OCI-LY1 (cell line): ENCODE results near the gene SFT2D3.

Source experiments
- H2AFZ ChIP-seq: fragments of 200-600 bp; sonication (generic), shearing (Covaris generic); 2 replicates; pipeline ENCODE4 v1.6.0; 2014; ENCODE audit warnings: antibody characterized with exemption, mild to moderate bottlenecking, low read length
- H3F3A ChIP-seq: fragments of 200-600 bp; sonication (generic), shearing (Covaris generic); 2 replicates; pipeline ENCODE4 v1.6.0; 2014; ENCODE audit warnings: mild to moderate bottlenecking, antibody characterized with exemption, low read length, moderate library complexity; ENCODE audit not compliant: insufficient read depth
- H3K27ac ChIP-seq: fragments of 200-600 bp; sonication (generic); 2 replicates; pipeline ENCODE4 v1.5.1; 2014; ENCODE audit warnings: low read length, mixed run types, mild to moderate bottlenecking, low read depth; ENCODE audit not compliant: poor library complexity, severe bottlenecking
- H3K27me3 ChIP-seq: fragments of 200-600 bp; sonication (generic); 2 replicates; pipeline ENCODE4 v1.6.0; 2014; ENCODE audit warnings: antibody characterized with exemption, mild to moderate bottlenecking, low read length, moderate library complexity; ENCODE audit not compliant: insufficient read depth
- H3K36me3 ChIP-seq: fragments of 200-600 bp; sonication (generic); 2 replicates; pipeline ENCODE4 v1.6.1; 2014; ENCODE audit warnings: mild to moderate bottlenecking, antibody characterized with exemption, low read length, moderate library complexity, mixed read lengths; ENCODE audit not compliant: insufficient read depth
- H3K4me1 ChIP-seq: fragments of 200-600 bp; sonication (generic); 2 replicates; pipeline ENCODE4 v1.5.1; 2014; ENCODE audit warnings: mild to moderate bottlenecking, low read length, moderate library complexity; ENCODE audit not compliant: insufficient read depth, severe bottlenecking
- H3K4me2 ChIP-seq: fragments of 200-600 bp; sonication (generic), shearing (Covaris generic); 2 replicates; pipeline ENCODE4 v1.6.1; 2014; ENCODE audit warnings: low read length
- H3K4me3 ChIP-seq: fragments of 200-600 bp; sonication (generic); 2 replicates; pipeline ENCODE4 v1.5.1; 2014; ENCODE audit warnings: low read length, low read depth, mild to moderate bottlenecking, mixed read lengths; ENCODE audit not compliant: poor library complexity, severe bottlenecking
- H3K79me2 ChIP-seq: fragments of 200-600 bp; shearing (Covaris generic); 2 replicates; pipeline ENCODE4 v1.6.1; 2016; ENCODE audit warnings: mixed run types, low read length, mixed read lengths; ENCODE audit not compliant: insufficient read depth
- H3K9ac ChIP-seq: fragments of 200-600 bp; sonication (generic), shearing (Covaris generic); 2 replicates; pipeline ENCODE4 v1.6.1; 2014; ENCODE audit warnings: mild to moderate bottlenecking, low read length, mixed read lengths
- H3K9me2 ChIP-seq: fragments of 200-600 bp; sonication (generic), shearing (Covaris generic); 2 replicates; pipeline ENCODE4 v1.6.1; 2014; ENCODE audit warnings: low read depth, mild to moderate bottlenecking, low read length, mixed read lengths
- H3K9me3 ChIP-seq: fragments of 200-600 bp; shearing (Covaris generic); 2 replicates; pipeline ENCODE4 v1.6.1; 2014; ENCODE audit warnings: low read length, mixed read lengths
- H4K20me1 ChIP-seq: fragments of 200-600 bp; sonication (generic), shearing (Covaris generic); 2 replicates; pipeline ENCODE4 v1.6.0; 2016; ENCODE audit warnings: mild to moderate bottlenecking, low read length; ENCODE audit not compliant: insufficient read depth
- EZH2 ChIP-seq: fragments of 200-600 bp; sonication (generic), shearing (Covaris generic); IDR thresholded peaks from 2 replicates; pipeline ENCODE4 v1.8.0; 2017; ENCODE audit warnings: borderline replicate concordance, mixed run types, mild to moderate bottlenecking, antibody characterized with exemption, low read length, moderate library complexity, mixed read lengths
- TF ChIP-seq, protein P1 (sequence below): fragments of 200-600 bp; sonication (generic), shearing (Covaris generic); IDR thresholded peaks from 2 replicates; pipeline ENCODE4 v1.5.1; 2017; ENCODE audit warnings: mild to moderate bottlenecking, antibody characterized with exemption, low read length, moderate library complexity, mixed read lengths

The SFT2D3 gene

DNA sequence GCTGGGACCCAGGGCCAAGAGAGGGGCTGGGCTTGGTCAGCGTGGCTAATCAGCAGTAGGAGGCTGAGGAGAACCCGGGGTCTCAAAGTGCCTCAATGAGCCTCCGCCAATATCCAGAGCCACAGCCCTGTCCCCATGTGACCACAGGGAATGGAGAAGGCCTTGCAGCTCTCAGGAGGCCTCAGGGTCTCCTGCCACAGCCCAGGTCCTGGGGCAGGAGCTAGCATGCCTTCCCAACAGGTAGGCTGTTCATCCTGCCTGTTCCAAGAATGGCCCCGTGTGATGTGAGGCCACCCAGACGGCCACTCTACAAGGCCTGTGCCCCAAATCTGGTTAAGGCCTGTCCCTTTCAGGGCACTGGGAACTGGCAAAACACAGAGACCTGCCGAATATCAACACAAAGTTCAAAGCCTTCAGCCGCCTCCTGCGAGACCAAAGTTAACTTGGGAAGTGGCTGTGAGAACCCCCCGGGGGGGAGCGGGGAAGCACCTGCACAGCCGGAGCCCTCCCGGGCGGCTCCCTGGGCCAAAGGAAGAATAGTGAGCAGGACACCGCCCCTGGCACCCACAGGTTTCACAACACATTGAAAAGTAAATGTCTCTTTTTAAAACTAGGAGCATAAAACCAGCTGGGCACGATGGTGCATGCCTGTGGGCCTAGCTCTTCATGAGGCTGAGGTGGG lies 21.5 kb upstream of the SFT2D3 start:
- no peak overlapping the region for H3K4me3 ChIP-seq
- no peaks in the 10 kb centered on the region for H3F3A ChIP-seq
- H3K4me1 ChIP-seq, result no peaks in the 10 kb centered on the region
- no peaks in the 10 kb centered on the region for H3K79me2 ChIP-seq
- H3K9me3 ChIP-seq, result no peaks in the 10 kb centered on the region
- H3K27ac ChIP-seq, result no peak overlapping the region
- H3K27me3 ChIP-seq, result peaks cover 15% of the 10 kb centered on the region; the same call in 1 of the 2 replicates
- H2AFZ ChIP-seq, result no peak overlapping the region
- H3K4me2 ChIP-seq, result no peak overlapping the region
- TF ChIP-seq EZH2, result no peak
- TF ChIP-seq, protein P1, sequence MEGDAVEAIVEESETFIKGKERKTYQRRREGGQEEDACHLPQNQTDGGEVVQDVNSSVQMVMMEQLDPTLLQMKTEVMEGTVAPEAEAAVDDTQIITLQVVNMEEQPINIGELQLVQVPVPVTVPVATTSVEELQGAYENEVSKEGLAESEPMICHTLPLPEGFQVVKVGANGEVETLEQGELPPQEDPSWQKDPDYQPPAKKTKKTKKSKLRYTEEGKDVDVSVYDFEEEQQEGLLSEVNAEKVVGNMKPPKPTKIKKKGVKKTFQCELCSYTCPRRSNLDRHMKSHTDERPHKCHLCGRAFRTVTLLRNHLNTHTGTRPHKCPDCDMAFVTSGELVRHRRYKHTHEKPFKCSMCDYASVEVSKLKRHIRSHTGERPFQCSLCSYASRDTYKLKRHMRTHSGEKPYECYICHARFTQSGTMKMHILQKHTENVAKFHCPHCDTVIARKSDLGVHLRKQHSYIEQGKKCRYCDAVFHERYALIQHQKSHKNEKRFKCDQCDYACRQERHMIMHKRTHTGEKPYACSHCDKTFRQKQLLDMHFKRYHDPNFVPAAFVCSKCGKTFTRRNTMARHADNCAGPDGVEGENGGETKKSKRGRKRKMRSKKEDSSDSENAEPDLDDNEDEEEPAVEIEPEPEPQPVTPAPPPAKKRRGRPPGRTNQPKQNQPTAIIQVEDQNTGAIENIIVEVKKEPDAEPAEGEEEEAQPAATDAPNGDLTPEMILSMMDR, result no peak
- no peaks in the 10 kb centered on the region for H3K36me3 ChIP-seq
- no peak overlapping the region for H3K9ac ChIP-seq
- H4K20me1 ChIP-seq, result no peaks in the 10 kb centered on the region
- no peaks in the 10 kb centered on the region for H3K9me2 ChIP-seq

DNA sequence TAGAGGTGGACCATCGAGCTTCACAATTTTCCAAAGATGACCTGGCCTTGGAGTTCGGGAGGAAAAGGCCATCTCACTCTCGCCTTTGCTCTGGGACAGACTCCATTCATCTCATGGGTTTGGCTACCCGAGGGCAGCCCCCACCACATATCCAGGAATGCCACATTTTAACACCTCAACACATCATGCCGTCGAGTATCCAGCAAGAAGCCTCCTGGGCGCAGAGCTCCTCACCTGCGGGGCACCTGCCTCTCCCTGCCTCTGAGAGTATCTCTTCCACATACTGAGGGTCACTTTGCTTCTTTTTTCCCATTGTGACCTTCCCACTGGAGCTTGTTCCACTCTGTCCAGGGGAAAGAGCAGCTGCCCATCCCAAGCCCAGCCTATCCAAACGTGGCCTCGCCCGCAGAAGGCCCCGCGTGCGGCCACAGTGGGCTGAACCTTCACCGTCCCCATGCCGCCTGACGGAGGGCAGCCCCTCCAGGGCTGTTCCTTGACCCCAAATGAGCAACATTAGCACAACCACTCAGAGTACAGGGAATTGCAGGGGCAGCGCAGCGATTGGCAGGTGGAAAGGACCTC lies 20.5 kb upstream of the SFT2D3 start:
- no peaks in the 10 kb centered on the region for H3K9me3 ChIP-seq
- no peaks in the 10 kb centered on the region for H3K4me1 ChIP-seq
- H3K4me2 ChIP-seq, result no peak overlapping the region
- H4K20me1 ChIP-seq, result no peaks in the 10 kb centered on the region
- no peaks in the 10 kb centered on the region for H3F3A ChIP-seq
- H3K27me3 ChIP-seq, result peaks cover 12% of the 10 kb centered on the region; the same call in 1 of the 2 replicates
- no peaks in the 10 kb centered on the region for H3K36me3 ChIP-seq
- no peaks in the 10 kb centered on the region for H3K9me2 ChIP-seq
- no peak for TF ChIP-seq EZH2
- TF ChIP-seq, protein P1, result no peak
- no peak overlapping the region for H3K9ac ChIP-seq
- H3K79me2 ChIP-seq, result no peaks in the 10 kb centered on the region
- H3K4me3 ChIP-seq, result no peak overlapping the region
- no peak overlapping the region for H3K27ac ChIP-seq
- no peak overlapping the region for H2AFZ ChIP-seq

DNA sequence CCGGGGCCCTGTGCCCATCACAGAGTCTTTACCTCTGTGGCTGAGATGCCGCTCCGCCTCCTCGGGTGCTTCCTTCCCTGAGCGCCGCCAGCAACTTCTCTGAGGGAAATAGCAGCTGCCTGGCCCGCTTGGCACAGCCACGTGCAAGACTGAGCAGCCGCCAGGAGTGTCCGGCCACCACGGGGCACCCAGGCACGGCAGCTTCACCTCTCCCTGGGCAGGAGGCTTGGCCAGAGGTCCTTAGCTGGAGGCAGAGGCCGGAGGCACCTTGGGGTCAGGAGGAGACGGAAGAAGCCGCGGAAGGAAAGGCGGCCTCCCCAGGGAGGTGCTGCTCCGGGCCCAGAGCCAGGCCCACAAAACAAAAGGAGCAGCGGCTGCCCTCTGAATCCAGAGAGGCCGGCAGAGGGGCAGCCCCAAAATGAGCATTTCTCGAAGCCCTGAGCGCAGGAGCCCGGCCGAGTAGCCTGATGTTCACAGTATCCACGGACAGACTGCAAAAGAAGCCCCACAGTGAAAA lies 20.0 kb upstream of the SFT2D3 start:
- Histone ChIP-seq H3K4me3 (no peak overlapping the region), H3K79me2 (no peaks in the 10 kb centered on the region), H4K20me1 (no peaks in the 10 kb centered on the region), H3K4me1 (no peaks in the 10 kb centered on the region), H3F3A (no peaks in the 10 kb centered on the region), H3K36me3 (no peaks in the 10 kb centered on the region), H3K9me3 (no peaks in the 10 kb centered on the region), H3K4me2 (no peak overlapping the region), H3K9me2 (no peaks in the 10 kb centered on the region), H3K27ac (no peak overlapping the region), H3K9ac (no peak overlapping the region), H3K27me3 (peaks cover 9% of the 10 kb centered on the region; the same call in 1 of the 2 replicates), H2AFZ (no peak overlapping the region)
- no peak for TF ChIP-seq EZH2
- TF ChIP-seq, protein P1, result no peak
